ENCODE measurements around the gene COL26A1.
A peak's percentile ranks its signal among the peaks of the same experiment; 100 is the strongest.
"Not testable (repeated sequence)": the region's sequence is repeated elsewhere in the genome, so short reads cannot be mapped to it uniquely, and the experiment has no call there.

COL26A1 gene

DNA sequence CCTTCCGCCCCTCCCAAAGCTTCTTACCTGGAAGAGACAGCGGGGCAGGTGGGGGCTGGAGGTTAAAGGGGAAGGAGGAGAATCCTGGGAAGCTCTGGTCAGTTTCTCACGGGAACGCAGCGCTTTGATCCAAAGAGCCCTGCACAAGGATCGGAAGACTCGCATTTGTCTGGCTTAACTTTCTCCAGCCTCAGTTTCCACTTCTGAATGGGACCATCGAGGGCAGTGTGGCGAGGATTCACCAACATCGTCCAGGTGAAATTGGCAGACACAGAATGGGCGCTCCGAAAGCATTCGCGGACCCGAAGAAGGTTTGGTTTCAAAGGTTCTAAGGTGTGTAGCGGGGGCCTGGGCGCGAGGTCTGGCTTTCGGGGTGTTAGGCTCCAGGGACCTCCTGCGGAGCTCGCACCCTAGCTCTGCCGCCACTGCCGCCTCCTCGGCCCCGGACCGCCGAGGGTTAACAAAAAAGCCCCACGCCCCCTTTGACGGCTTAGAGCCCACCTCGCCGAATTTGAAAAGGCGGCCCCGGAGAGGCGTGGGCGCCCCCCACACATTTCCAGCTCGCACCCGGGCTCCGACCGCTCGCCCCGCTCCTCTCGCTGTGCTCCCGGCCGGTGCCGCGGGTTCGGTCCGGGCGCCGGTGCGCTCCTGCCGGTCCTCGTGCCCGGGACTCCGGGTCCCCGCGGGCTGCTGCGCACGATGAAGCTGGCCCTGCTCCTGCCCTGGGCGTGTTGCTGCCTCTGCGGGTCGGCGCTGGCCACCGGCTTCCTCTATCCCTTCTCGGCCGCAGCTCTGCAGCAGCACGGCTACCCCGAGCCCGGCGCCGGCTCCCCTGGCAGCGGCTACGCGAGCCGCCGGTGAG lies at the start of gene COL26A1:
Gene COL26A1, plus strand, starts transcription at position 542 of the 862 bp plus-strand sequence. Its CDS starts 158 bp downstream, at position 700.
- no peak for DNase-seq

DNA sequence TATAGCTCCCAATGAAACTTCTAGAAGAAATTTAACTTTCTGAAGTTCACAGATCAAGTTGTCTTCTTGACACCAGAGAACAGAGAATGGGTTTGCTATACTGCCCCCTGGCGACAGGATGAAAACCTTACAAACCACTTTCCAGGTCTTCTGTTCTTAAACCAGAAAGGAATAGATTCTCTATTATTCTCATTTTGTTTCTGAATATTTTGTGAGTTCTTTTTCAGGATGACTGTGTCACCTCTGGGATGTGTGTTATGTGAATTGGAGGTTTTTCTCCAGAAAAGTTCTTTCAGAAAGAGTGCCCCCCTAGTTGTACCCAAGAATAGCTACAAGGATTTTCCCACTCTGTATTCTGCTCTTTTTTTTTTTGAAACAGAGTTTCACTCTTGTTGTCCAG lies 47.3 kb upstream of the COL26A1 start:
- peak; percentile 54 for DNase-seq

DNA sequence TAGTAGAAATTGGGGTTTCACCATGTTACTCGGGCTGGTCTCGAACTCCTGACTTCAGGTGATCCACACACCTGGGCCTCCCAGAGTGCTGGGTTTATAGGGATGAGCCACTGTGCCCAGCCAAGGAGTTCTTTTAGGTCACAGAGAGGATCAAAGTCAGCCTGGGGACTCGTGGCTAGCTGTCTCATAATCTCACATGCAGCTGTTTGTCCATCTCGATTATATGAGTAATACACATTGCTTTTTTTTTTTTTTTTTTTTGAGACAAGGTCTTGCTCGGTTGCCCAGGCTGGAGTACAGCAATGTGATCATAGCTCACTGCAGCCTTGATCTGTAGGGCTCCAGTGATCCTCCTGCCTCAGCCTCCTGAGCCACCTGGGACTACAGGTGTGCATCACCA lies 43.3 kb upstream of the COL26A1 start:
- DNase-seq = no peak

GRCh38 chr7:101321491-101322401 lies 40.9 kb upstream of the COL26A1 start, which contains the start of gene IFT22:
Gene IFT22, minus strand, starts transcription at chr7:101321812. Its CDS starts 103 bp downstream, at chr7:101321709.
- peak; percentile 87 for DNase-seq

DNA sequence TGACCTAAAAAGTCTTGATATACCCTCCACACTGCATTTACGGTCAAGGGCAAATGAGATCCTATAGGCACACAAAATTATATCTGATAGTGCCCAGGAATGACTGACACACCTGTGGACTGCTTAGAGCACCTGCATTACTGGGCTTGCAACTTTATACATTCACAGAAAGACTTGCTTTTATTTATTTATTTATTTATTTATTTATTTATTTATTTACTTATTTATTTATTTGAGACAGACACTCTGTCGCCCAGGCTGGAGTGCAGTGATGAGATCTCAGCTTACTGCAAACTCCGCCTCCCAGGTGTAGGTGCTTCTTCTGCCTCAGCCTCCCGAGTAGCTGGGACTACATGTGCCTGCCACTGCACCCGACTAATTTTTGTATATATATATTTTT lies 34.5 kb upstream of the COL26A1 start:
- no peak for DNase-seq

DNA sequence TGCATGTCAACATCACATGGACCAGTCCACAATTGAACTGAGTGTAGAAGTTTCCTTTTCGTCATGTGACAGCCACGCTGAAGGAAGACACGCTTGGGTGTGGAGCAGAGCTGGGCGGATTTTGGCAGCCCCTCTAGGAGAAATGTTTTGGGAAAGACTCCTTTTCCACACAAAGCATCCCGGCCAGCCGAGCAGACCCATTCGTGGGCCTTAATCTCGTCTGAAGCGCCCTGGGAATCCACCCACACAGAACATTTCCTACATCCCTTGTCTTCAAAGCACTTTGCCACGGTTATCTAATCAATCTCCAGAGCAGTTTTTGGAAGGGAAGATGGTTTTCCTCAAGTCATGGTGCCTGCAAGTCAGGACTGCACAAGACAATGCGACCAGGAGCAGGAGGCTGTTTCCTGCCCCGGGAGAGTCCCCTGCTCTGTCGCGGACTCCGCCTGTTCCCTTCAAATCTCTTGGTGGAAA lies 32.6 kb upstream of the COL26A1 start:
- no peak for DNase-seq

- no peak for DNase-seq
Observed at GRCh38 chr7:101332026-101332425, 30.6 kb upstream of the COL26A1 start.

- no peak for DNase-seq
Observed at GRCh38 chr7:101333912-101334311, 28.8 kb upstream of the COL26A1 start.

DNA sequence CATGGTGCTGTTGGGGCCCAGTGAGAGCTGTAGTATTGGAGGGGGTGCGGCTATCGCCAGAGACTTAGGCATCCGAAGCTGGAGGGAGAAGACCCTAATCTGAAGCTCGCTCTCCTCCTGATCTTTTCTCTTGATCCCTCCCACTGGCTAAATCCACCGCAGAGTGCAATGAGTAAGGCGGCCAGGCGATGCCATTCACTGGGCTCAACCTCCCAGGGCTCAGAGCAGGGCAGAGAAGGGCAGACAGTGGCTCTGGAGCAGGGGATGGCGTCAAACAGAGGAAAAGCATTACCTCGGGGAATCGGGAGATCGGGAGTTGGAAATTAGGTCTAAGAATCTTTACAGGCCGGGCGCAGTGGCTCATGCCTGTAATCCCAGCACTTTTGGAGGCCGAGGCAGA lies 22.3 kb upstream of the COL26A1 start:
- DNase-seq = no peak

- DNase-seq = no peak
Observed at GRCh38 chr7:101342892-101343291, 19.8 kb upstream of the COL26A1 start.

- DNase-seq = no peak
Observed at GRCh38 chr7:101347477-101347876, 15.2 kb upstream of the COL26A1 start.

- not testable (repeated sequence) for DNase-seq
Observed at GRCh38 chr7:101348456-101349067, 14.1 kb upstream of the COL26A1 start.

GRCh38 chr7:101349300-101349699 lies 13.4 kb upstream of the COL26A1 start:
- not testable (repeated sequence) for DNase-seq

- no peak for DNase-seq
Observed at GRCh38 chr7:101352920-101353308, 9.8 kb upstream of the COL26A1 start.

DNA sequence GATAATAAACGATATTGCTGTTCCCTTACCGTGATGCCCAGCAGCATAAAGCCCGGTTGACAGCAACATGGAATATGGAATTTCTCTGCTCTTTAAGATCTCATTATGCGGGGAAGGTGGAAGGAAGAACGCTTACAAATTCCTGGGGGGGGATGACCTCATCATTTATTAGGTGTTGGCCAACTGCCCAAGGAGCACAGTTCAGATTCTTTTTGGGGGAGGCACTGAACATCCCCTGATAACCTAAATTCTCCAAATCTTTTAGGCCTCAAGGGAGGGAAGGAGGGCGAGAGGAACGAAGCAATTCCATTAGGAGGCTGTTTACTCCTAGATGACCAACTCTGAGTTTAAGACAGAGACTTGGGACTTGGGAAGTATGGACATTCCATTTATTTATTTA lies 5.2 kb upstream of the COL26A1 start:
- DNase-seq = no peak

- no peak for DNase-seq
Observed at GRCh38 chr7:101363196-101363733, 590 bp downstream of the COL26A1 start.

DNA sequence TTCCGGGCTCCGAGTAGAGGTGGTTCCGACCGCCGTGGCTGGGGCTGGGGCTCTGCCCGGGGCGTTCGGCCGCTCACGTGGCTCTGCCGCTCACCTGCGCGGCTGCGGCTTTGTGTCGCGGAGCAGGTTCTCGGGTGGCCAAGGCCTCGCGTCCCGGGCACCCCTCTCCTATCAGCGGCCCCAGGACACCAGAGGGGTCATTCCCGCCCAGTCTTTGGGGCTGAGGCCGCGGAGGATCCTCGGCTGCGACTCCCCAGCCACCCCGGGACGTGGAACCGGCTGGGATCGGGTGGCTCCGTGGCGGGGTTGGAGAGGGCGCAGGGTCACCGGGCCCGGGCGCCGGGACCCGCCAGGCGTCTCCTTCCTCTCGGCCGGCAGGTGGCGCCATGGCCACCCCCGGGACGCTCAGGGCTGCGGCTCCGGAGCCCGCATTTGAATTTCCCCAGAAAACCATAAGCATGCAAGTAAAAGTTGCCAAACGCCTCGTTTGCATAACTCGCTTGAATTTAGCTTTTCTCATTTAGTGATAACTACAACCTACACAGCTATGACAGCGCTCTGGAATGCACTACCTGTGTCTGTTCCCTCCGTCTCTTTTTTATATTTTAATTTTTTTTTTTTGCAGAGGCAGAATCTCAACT lies 1.2 kb downstream of the COL26A1 start:
- peak; percentile 65 for DNase-seq

DNA sequence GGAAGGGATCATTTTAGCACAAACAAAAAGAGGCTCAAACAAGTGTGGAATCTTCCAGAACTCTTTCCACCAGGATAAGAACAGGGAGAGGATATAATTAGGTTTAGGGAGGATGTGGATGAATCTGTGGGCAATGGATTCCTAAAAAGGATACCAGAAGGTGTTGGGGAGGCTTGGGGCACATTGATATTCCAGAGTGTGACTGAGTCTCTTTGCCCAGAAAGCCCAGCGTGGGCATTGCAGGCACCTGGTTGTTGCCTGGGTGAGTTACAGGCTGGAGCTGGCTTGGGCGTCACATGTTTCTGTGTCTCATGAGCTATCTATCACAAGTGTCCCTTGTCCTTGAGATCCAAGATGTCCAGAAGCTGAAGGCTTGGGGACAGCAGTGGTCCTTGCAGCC lies 3.3 kb downstream of the COL26A1 start:
- DNase-seq = no peak

GRCh38 chr7:101367676-101368075 lies 5.0 kb downstream of the COL26A1 start:
- DNase-seq = no peak

GRCh38 chr7:101368422-101369165 lies 5.9 kb downstream of the COL26A1 start:
- no peak for DNase-seq

DNA sequence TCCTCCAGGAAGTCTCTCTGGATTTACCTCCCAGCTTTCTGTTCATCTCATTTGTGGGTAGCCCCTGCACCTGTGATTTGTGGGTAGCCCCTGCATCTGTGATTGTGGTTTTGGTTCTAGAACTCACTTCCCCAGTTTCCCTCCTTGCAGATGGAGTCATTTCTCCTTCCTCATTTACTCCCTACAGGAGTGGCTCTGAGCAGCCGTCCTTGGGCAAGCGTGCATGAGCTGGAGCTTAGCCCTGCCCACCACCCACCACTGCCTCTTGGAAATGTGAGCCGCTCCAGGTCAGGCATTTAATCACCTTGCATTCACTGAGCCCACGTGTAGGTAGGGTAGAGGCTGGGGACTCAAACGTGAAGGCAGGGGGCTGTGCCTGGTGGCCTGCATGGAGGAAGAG lies 8.2 kb downstream of the COL26A1 start:
- DNase-seq = no peak
